Fibroblast of lung (primary cell): ENCODE data around the gene RNU6-9. TPM values are rescaled to one million over a fixed set of nuclear protein-coding genes. Genes with fewer than 3 reads are reported as not detected.

Source experiments
- DNase-seq, 2 donors: peaks; one replicate each; pipeline versions ENCODE4 v3.0.0 to v3.0.0-alpha.2; 2010; ENCODE audit warnings: low read depth in 2 of 2
- H2AFZ ChIP-seq: 2 replicates; pipeline ENCODE4 v1.5.1; 2012; ENCODE audit warnings: low read length, control low read depth, inconsistent platforms
- H3K27ac ChIP-seq: 2 replicates; pipeline ENCODE4 v1.5.1; 2011; ENCODE audit warnings: low read length, control low read depth; ENCODE audit not compliant: insufficient read depth
- H3K27me3 ChIP-seq: 2 replicates; pipeline ENCODE4 v1.5.1; 2011; ENCODE audit warnings: mild to moderate bottlenecking, low read length; ENCODE audit not compliant: control insufficient read depth, insufficient read depth
- H3K36me3 ChIP-seq: 2 replicates; pipeline ENCODE4 v1.5.1; 2011; ENCODE audit warnings: low read length; ENCODE audit not compliant: control insufficient read depth, insufficient read depth
- H3K4me1 ChIP-seq: 2 replicates; pipeline ENCODE4 v1.5.1; 2011; ENCODE audit warnings: low read length; ENCODE audit not compliant: control insufficient read depth, insufficient read depth; ENCODE audit errors: extremely low read depth
- H3K4me2 ChIP-seq: 2 replicates; pipeline ENCODE4 v1.5.1; 2011; ENCODE audit warnings: low read length, control low read depth; ENCODE audit not compliant: insufficient read depth; ENCODE audit errors: extremely low read depth
- H3K4me3 ChIP-seq, 4 experiments: fragments of 200-600 bp in 1 of 4; sonication (generic) in 1 of 4; replicated peaks in 1 of 4; 2 replicates each; pipeline ENCODE4 v1.5.1; 2011 to 2016; ENCODE audit warnings: low read length in 4 of 4, low read depth in 3 of 4, mild to moderate bottlenecking in 3 of 4, control low read depth in 2 of 4, inconsistent platforms in 1 of 4, mixed read lengths in 1 of 4; ENCODE audit not compliant: insufficient read depth in 1 of 4; ENCODE audit errors: control extremely low read depth in 1 of 4
- H3K79me2 ChIP-seq: 2 replicates; pipeline ENCODE4 v1.5.1; 2012; ENCODE audit warnings: mild to moderate bottlenecking, low read length, inconsistent platforms; ENCODE audit not compliant: control insufficient read depth, insufficient read depth
- H3K9ac ChIP-seq: 2 replicates; pipeline ENCODE4 v1.5.1; 2011; ENCODE audit warnings: mild to moderate bottlenecking, low read length, control low read depth; ENCODE audit not compliant: insufficient read depth
- H3K9me3 ChIP-seq: 2 replicates; pipeline ENCODE4 v1.5.1; 2012; ENCODE audit warnings: low read depth, low read length; ENCODE audit not compliant: control insufficient read depth, insufficient read depth
- H4K20me1 ChIP-seq: 2 replicates; pipeline ENCODE4 v1.5.1; 2011; ENCODE audit warnings: low read length; ENCODE audit not compliant: control insufficient read depth, insufficient read depth; ENCODE audit errors: extremely low read depth
- CTCF ChIP-seq, 2 donors: IDR thresholded peaks in 1 of 2; conservative IDR thresholded peaks in 1 of 2; 1 replicate in 1 of 2; 2 replicates in 1 of 2; pipeline ENCODE4 v1.5.1; 2011 to 2012; ENCODE audit warnings: low read length in 2 of 2, control low read depth in 1 of 2, inconsistent platforms in 1 of 2, low read depth in 1 of 2, mild to moderate bottlenecking in 1 of 2
- EZH2 ChIP-seq: IDR thresholded peaks from 2 replicates; pipeline ENCODE4 v1.5.1; 2012; ENCODE audit warnings: low read length, control low read depth, mild to moderate bottlenecking; ENCODE audit errors: missing control alignments
- polyA plus RNA-seq, 2 donors: library from polyadenylated mRNA; depleted of rRNA in 1 of 2; stranded (reverse) in 1 of 2; unstranded in 1 of 2; fragments of >200 nt; gene quantifications; 2 replicates each; pipeline ENCODE4 v1.2.1, GENCODE V29; 2011 to 2012; ENCODE audit warnings: missing spikeins in 1 of 2
- total RNA-seq: library from RNA; depleted of rRNA; stranded (reverse); fragments of >200 nt; gene quantifications from 2 replicates; pipeline ENCODE4 v1.2.1, GENCODE V29; 2014

Gene RNU6-9
- total and polyA plus RNA-seq, 2 donors (not counting 1 experiment from before 2014, with no cell fraction given): not detected

GRCh38 chr19:936175-936546 lies 42.9 kb downstream of the RNU6-9 start:
- Histone ChIP-seq H3K27me3 (no peaks in the 10 kb centered on the region), H3K4me1 (peaks cover 33% of the 10 kb centered on the region), H3K9me3 (no peaks in the 10 kb centered on the region), H2AFZ (no peak overlapping the region), H3K79me2 (peaks cover 57% of the 10 kb centered on the region), H3K27ac (no peak overlapping the region), H3K4me2 (no peak overlapping the region), H4K20me1 (no peaks in the 10 kb centered on the region), H3K4me3 (no peak overlapping the region), H3K9ac (no peak overlapping the region), H3K36me3 (peaks cover 14% of the 10 kb centered on the region)
- TF ChIP-seq CTCF (conservative IDR thresholded peaks at IDR 0.05 in 1 of 2, IDR thresholded peaks at IDR 0.05 in 1 of 2; ENCODE audit: low read depth in 1 of 2, low read length in 2 of 2) (no peak), EZH2 (no peak)
- DNase-seq: no peak

GRCh38 chr19:937259-937694 lies 44.0 kb downstream of the RNU6-9 start:
- TF ChIP-seq CTCF (conservative IDR thresholded peaks at IDR 0.05 in 1 of 2, IDR thresholded peaks at IDR 0.05 in 1 of 2; ENCODE audit: low read depth in 1 of 2, low read length in 2 of 2) (no peak), EZH2 (no peak)
- H3K9ac ChIP-seq: no peak overlapping the region
- no peak overlapping the region for H3K4me2 ChIP-seq
- H3K27ac ChIP-seq: no peak overlapping the region
- peaks cover 62% of the 10 kb centered on the region for H3K79me2 ChIP-seq
- DNase-seq: no peak
- peaks cover 10% of the 10 kb centered on the region for H3K36me3 ChIP-seq
- no peak overlapping the region for H2AFZ ChIP-seq
- H4K20me1 ChIP-seq: no peaks in the 10 kb centered on the region
- peaks cover 38% of the 10 kb centered on the region for H3K4me1 ChIP-seq
- no peaks in the 10 kb centered on the region for H3K27me3 ChIP-seq
- no peak overlapping the region for H3K4me3 ChIP-seq
- H3K9me3 ChIP-seq: no peaks in the 10 kb centered on the region

- no peak for DNase-seq
- H4K20me1 ChIP-seq: no peaks in the 10 kb centered on the region
- TF ChIP-seq EZH2 (no peak), CTCF (conservative IDR thresholded peaks at IDR 0.05 in 1 of 2, IDR thresholded peaks at IDR 0.05 in 1 of 2; ENCODE audit: low read depth in 1 of 2, low read length in 2 of 2) (no peak)
- peaks cover 29% of the 10 kb centered on the region for H3K4me1 ChIP-seq
- H3K4me2 ChIP-seq: no peak overlapping the region
- peaks cover 66% of the 10 kb centered on the region for H3K79me2 ChIP-seq
- H3K9ac ChIP-seq: no peak overlapping the region
- H3K36me3 ChIP-seq: peaks cover 9% of the 10 kb centered on the region
- H2AFZ ChIP-seq: no peak overlapping the region
- H3K9me3 ChIP-seq: no peaks in the 10 kb centered on the region
- no peaks in the 10 kb centered on the region for H3K27me3 ChIP-seq
- H3K4me3 ChIP-seq: no peak overlapping the region
- no peak overlapping the region for H3K27ac ChIP-seq
Measured at GRCh38 chr19:938233-938923, 45.1 kb downstream of the RNU6-9 start.
